Measurements from ENCODE around the gene ALDH1A3. TPM values are rescaled to one million over a fixed set of nuclear protein-coding genes. Genes with fewer than 3 reads are reported as not detected.

Gene ALDH1A3
- not detected in 2 replicates for total RNA-seq

DNA sequence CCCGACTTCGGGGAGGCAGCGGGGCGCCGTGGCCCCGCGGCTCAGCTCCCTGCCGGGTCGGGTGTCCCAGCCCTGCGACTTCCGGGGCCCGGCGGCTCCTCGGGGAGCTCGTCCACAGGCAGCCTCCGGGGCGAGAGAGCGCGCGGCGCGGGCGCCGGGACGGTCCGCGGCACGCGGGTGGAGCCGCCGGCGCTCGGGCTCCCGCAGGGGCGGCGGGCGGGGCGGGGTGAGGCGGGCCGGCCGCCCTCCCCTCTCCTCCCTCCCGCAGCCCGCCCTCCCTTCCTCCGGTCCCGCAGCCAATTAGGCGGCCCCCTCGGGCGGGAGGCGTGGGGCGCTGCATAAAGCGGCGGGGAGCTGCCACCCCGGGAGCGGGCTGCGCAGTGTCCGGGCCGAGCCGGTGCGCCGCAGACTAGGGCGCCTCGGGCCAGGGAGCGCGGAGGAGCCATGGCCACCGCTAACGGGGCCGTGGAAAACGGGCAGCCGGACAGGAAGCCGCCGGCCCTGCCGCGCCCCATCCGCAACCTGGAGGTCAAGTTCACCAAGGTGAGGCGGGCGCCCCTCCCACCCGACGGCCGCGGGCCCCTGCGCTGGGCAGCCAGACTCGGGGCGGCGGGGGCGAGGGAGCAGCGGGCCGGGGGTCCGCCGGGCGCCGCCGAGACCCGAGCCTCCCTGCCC is at the start of gene ALDH1A3:
TSS of gene ALDH1A3 (plus strand) at position 368 of the 675 bp plus-strand sequence. CDS start at position 445, 77 bp downstream.
- intact Hi-C loops (cut with micrococcal nuclease), result no loop called here
- Mint-ChIP-seq H3K27me3 (ENCODE audit: low read depth) (peaks cover 81% of the 10 kb centered on the region), H3K9me3 (no peaks in the 10 kb centered on the region), H3K27ac (no peak within 1 kb of the TSS), H3K4me1 (ENCODE audit: low read depth) (peaks cover 2% of the 10 kb centered on the region), H3K36me3 (ENCODE audit: low read depth) (no peaks in the 10 kb centered on the region), H3K4me3 (ENCODE audit: low read depth) (peak within 1 kb of the TSS; percentile 35)
- no peak for DNase-seq (ENCODE audit: low spot score)

DNA sequence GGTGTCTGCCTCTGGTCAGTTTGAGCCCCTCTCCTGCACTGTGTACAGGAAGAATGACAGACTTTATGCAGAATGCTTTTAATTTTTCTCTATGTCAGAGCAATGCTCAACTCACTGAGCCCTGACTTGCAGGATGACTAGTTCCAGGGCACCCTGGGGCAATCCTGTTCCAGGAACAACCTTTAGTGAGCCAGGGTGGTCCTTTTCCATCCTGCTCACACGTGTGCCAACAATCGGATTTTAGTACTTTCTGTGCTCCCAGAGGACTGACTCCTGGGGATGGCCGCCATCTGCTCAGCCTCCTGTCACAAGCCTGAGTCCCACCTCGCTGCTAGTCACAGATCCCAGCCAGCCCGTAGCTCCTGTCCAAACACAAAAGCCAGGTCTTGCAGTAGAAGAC is 48.2 kb upstream of the ALDH1A3 start:
- intact Hi-C loops (cut with micrococcal nuclease), result no loop called here
- H3K4me1 Mint-ChIP-seq (ENCODE audit: low read depth), result peaks cover 2% of the 10 kb centered on the region
- no peaks in the 10 kb centered on the region for H3K36me3 Mint-ChIP-seq (ENCODE audit: low read depth)

DNA sequence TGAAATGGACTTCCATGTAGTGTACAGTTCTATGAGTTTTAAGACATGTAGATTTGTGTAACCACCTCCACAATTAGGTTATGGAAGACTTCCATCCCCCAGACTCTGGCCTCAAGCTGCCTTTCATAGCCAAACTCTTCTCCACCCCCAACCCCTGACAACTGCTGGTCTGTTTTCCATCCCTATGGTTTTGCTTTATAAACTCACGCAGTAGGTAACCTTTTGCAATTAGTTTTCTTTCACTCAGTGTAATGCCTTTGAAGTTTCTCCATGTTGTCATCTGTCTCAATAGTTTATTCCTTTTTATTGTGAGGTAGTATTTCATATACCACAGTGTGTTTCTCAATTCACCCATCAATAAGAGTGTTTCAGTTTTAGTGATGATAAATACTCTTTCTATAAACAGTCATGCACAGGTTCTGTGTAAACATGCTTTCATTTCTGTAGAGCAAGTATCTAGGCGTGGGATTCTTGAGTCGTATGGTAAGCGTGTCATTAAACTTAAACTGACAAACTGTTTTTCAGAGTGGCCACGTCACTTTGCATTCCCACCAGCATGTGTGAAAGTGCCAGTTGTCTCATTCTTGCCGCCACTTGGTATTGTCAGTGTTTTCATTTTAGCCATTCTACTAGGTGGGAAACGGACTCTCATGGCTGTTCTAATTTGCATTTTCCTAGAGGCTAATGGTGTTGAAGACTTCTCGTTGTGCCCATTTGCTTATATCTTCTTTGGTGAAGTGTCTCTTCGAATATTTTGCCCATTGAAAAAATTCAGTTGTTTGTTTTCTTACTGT is 47.3 kb upstream of the ALDH1A3 start:
- no peaks in the 10 kb centered on the region for H3K9me3 Mint-ChIP-seq
- no peaks in the 10 kb centered on the region for H3K36me3 Mint-ChIP-seq (ENCODE audit: low read depth)
- H3K4me1 Mint-ChIP-seq (ENCODE audit: low read depth), result peaks cover 2% of the 10 kb centered on the region
- no peak overlapping the region for H3K4me3 Mint-ChIP-seq (ENCODE audit: low read depth)
- intact Hi-C loops (cut with micrococcal nuclease), result no loop called here
- DNase-seq (ENCODE audit: low spot score), result no peak
- peaks cover 7% of the 10 kb centered on the region for H3K27me3 Mint-ChIP-seq (ENCODE audit: low read depth)
- no peak overlapping the region for H3K27ac Mint-ChIP-seq

More for the DNA sequence above, 48.2 kb upstream of the ALDH1A3 start:
- H3K27ac Mint-ChIP-seq, result no peak overlapping the region
- H3K9me3 Mint-ChIP-seq, result no peaks in the 10 kb centered on the region
- no peak for DNase-seq (ENCODE audit: low spot score)
- H3K4me3 Mint-ChIP-seq (ENCODE audit: low read depth), result no peak overlapping the region
- peaks cover 8% of the 10 kb centered on the region for H3K27me3 Mint-ChIP-seq (ENCODE audit: low read depth)

DNA sequence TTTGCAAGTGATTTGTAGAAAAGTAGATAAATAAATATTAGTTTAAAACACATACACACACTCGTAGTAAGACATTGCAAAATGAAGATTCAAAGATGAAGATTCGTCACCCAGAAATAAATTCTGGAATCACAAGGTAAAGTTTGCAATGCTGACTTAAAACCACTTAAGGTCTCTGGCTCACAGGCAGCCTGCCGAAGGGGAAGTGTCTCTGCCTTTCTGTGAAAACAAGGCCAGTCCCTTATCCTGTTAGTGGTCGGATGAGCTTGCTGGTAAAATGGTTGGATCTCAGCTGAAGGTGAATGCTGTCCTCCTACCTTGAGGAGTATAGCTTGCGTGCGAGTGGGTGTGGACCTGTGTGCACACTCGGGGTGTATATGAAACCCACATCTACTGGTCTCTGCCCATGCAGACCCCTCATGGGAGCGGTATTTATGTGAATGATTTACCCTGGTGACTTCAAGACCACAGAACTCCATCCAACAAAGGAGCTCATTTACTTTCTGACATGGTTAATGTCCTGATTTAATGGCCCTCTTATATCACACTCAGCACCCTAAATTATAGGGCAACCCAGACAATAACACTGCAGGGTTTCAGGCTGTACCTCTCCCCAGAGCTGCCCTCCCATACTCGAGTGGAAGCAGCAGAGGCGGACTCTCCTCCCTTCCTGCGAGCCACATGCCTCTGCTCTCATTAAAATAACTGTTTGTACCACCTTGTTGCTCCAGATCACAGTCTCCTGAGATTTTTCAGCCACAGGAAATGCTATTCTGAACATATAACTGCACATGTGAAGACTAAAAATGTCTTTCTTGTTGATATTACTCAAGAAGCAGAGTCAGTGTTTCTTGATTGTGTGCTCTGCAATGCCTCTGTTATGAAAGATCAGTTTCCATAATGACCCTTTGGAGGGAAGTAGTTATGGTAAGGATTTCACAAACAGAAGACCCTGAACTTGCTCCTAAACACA is 45.9 kb upstream of the ALDH1A3 start:
- peaks cover 2% of the 10 kb centered on the region for H3K4me1 Mint-ChIP-seq (ENCODE audit: low read depth)
- H3K36me3 Mint-ChIP-seq (ENCODE audit: low read depth), result no peaks in the 10 kb centered on the region
- peaks cover 2% of the 10 kb centered on the region for H3K27me3 Mint-ChIP-seq (ENCODE audit: low read depth)
- no peak overlapping the region for H3K4me3 Mint-ChIP-seq (ENCODE audit: low read depth)
- DNase-seq (ENCODE audit: low spot score), result no peak
- H3K27ac Mint-ChIP-seq, result no peak overlapping the region
- intact Hi-C loops (cut with micrococcal nuclease), result no loop called here
- H3K9me3 Mint-ChIP-seq, result no peaks in the 10 kb centered on the region

DNA sequence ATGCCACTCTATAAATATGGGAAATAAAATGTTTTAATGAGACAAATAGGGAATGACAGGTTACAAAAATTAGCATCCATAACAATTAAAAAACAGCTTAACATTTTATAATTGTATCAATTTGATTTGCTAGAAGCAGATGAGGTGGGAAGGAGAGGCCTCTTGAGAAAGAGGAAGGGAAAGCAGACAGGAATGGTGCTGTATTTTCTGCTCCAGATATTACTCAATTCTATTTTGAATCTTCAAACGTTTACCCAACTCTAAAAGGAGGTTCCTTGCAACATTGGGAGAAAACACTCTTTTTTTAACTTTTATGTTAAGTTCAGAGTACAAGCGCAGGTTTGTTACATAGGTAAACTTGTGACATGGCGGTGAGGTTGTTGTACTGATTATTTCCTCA is 44.9 kb upstream of the ALDH1A3 start:
- Mint-ChIP-seq H3K36me3 (ENCODE audit: low read depth) (no peaks in the 10 kb centered on the region), H3K27me3 (ENCODE audit: low read depth) (peaks cover 2% of the 10 kb centered on the region), H3K9me3 (no peaks in the 10 kb centered on the region), H3K4me3 (ENCODE audit: low read depth) (no peak overlapping the region), H3K4me1 (ENCODE audit: low read depth) (peaks cover 2% of the 10 kb centered on the region), H3K27ac (no peak overlapping the region)
- intact Hi-C loops (cut with micrococcal nuclease), result no loop called here
- DNase-seq (ENCODE audit: low spot score), result no peak

DNA sequence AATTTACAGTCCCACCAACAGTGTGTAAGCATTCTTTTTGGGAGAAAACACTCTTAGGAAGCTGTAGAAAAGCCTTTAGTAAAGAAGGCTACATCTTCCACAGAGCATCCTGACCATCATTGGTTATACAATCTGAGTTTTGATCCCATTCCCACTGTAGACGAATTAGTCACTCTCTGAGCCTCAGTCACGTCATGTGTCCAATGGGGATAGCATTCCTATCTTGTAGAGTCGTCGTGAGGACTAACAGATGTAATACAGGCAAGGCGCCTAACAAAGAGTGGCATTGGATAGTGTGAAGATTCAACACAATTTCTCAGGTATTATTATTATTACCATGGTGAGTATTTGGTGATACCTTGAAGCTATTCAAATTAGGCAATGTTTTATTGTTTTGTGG is 44.0 kb upstream of the ALDH1A3 start:
- H3K4me3 Mint-ChIP-seq (ENCODE audit: low read depth), result no peak overlapping the region
- DNase-seq (ENCODE audit: low spot score), result no peak
- intact Hi-C loops (cut with micrococcal nuclease), result no loop called here
- no peaks in the 10 kb centered on the region for H3K36me3 Mint-ChIP-seq (ENCODE audit: low read depth)
- no peaks in the 10 kb centered on the region for H3K9me3 Mint-ChIP-seq
- peaks cover 2% of the 10 kb centered on the region for H3K4me1 Mint-ChIP-seq (ENCODE audit: low read depth)
- no peak overlapping the region for H3K27ac Mint-ChIP-seq
- H3K27me3 Mint-ChIP-seq (ENCODE audit: low read depth), result peaks cover 6% of the 10 kb centered on the region

DNA sequence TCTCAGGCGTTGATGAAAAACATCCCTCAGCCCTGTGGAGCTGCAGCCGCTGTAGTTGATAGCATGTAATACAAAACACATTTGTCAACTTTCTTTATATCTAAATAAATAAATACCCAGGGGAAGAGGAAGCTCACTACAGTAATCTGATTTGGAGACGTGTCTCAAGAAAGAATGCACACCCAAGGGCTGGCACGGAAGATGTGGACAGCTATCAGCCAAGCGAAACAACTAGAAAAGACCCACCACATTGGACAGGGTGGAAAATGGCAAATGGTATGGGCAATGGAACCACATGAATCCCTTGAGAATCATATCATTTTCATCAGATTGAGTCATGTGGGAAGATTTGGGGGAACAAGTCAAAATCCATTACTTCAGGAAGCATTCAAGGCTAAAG is 43.1 kb upstream of the ALDH1A3 start:
- no peak overlapping the region for H3K27ac Mint-ChIP-seq
- H3K27me3 Mint-ChIP-seq (ENCODE audit: low read depth), result peaks cover 6% of the 10 kb centered on the region
- intact Hi-C loops (cut with micrococcal nuclease), result no loop called here

DNA sequence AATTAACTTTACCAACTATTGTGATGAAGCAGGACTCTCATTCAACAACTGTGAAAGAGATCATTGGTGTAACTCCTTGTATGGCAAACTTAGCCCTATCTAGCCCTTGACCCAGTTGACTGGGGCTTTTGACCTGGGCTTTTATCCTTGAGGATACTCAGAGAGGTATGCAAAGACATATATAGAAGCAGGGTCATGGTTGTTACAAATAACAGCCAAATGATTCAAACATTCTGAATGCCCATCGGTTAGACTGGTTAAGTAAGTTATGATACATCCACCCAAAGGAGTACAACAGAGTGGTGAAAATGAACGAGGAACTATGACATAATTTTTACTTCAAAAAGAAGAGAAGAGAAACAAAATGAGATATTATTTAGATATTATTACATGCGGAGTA is 38.2 kb upstream of the ALDH1A3 start:
- no peaks in the 10 kb centered on the region for H3K4me1 Mint-ChIP-seq (ENCODE audit: low read depth)
- no peak overlapping the region for H3K4me3 Mint-ChIP-seq (ENCODE audit: low read depth)
- no peaks in the 10 kb centered on the region for H3K9me3 Mint-ChIP-seq
- intact Hi-C loops (cut with micrococcal nuclease), result no loop called here
- H3K36me3 Mint-ChIP-seq (ENCODE audit: low read depth), result no peaks in the 10 kb centered on the region
- H3K27ac Mint-ChIP-seq, result no peak overlapping the region
- DNase-seq (ENCODE audit: low spot score), result no peak
- H3K27me3 Mint-ChIP-seq (ENCODE audit: low read depth), result peaks cover 7% of the 10 kb centered on the region

More for the DNA sequence above, 43.1 kb upstream of the ALDH1A3 start:
- peaks cover 2% of the 10 kb centered on the region for H3K4me1 Mint-ChIP-seq (ENCODE audit: low read depth)
- H3K4me3 Mint-ChIP-seq (ENCODE audit: low read depth), result no peak overlapping the region
- no peak for DNase-seq (ENCODE audit: low spot score)
- no peaks in the 10 kb centered on the region for H3K36me3 Mint-ChIP-seq (ENCODE audit: low read depth)
- no peaks in the 10 kb centered on the region for H3K9me3 Mint-ChIP-seq

DNA sequence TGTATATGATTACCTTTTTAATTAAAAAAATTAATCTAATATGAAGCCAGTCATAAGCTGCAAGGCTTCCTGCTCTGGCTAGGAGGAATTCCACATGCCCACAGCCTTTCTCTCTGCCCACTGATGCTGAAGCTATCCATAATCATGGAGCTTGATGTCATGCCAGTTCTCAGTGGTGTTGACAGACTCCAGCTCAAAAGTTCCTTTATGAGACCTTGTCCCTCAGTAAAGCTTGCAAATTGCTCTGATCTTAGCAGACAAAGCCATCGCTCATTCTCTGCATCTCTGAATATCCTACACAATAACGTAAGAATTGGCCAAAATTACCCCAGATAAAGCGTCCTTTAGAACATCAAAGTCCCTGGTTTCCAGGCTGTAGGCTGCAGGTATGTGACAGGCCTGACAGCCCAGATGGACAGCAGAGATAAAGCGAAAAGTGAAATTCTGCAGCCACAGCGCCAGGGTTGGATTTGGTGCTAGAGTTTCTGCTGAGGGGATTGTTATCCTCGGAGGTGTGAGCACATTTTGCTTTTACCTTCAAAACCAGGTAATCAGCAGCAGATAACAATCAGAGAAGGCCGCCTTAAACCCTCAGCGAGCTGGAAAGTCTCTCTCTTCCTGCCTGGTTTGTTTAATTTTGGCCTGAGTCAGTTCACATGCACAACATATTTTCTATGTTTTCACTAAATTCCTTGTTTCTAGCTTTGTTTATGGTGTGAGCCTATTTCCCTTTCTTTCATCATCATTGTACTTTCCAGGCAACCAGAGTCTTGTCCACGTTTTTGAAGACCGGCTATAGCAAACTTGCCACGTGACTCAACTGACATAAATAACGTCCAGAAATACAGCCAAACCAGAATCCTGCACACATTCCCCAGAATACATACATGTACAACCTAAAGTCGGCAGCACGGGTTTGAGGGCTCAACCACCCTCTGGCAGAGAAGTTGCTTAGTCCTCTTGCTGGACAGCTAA is 36.6 kb upstream of the ALDH1A3 start:
- Mint-ChIP-seq H3K9me3 (no peaks in the 10 kb centered on the region), H3K4me1 (ENCODE audit: low read depth) (no peaks in the 10 kb centered on the region), H3K27ac (no peak overlapping the region), H3K4me3 (ENCODE audit: low read depth) (no peak overlapping the region), H3K36me3 (ENCODE audit: low read depth) (no peaks in the 10 kb centered on the region), H3K27me3 (ENCODE audit: low read depth) (peaks cover 20% of the 10 kb centered on the region)
- no peak for DNase-seq (ENCODE audit: low spot score)
- intact Hi-C loops (cut with micrococcal nuclease), result no loop called here

DNA sequence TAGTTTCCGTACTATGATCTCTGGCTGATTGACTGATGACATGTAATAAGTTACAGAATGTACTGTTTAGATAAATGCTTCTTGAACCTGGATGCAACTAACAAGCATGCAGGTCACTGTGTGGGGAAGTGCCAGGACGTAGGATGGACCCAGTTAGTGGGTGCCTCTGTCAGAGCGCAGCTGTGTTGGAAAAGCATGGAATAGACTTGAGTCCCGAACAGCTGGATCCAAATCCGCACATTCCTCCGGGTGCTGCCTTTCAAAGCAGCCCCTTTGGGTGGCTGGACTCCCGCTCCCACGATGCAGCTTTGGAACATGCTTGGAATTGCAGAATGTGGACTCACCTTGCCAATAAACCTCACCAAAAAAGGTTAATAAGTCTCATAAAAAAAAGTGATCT is 35.5 kb upstream of the ALDH1A3 start:
- no peaks in the 10 kb centered on the region for H3K36me3 Mint-ChIP-seq (ENCODE audit: low read depth)
- intact Hi-C loops (cut with micrococcal nuclease), result no loop called here
- H3K27me3 Mint-ChIP-seq (ENCODE audit: low read depth), result peaks cover 24% of the 10 kb centered on the region
- H3K4me1 Mint-ChIP-seq (ENCODE audit: low read depth), result peaks cover 2% of the 10 kb centered on the region
- no peak for DNase-seq (ENCODE audit: low spot score)
- H3K9me3 Mint-ChIP-seq, result no peaks in the 10 kb centered on the region
- no peak overlapping the region for H3K27ac Mint-ChIP-seq
- H3K4me3 Mint-ChIP-seq (ENCODE audit: low read depth), result no peak overlapping the region

DNA sequence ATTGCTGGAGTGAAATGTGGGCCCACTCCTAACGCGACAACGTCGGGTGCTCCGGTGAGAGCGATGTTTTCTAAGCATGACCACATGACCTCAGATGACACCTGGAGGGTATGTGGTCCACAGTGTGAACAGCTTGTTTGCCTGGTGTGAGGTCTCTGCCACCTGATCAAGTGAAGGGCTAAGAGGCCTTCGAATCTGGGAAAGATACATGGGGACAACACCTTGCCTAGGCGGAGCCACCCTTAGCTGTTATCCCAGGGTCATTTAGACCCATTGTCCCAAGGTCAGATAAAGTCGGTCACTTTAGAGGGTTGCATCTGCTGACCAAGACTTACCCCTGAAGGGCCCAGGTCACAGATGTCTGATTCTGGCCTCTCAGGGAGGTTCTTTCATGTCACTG is 34.9 kb upstream of the ALDH1A3 start:
- Mint-ChIP-seq H3K9me3 (no peaks in the 10 kb centered on the region), H3K27me3 (ENCODE audit: low read depth) (peaks cover 27% of the 10 kb centered on the region), H3K36me3 (ENCODE audit: low read depth) (no peaks in the 10 kb centered on the region), H3K4me3 (ENCODE audit: low read depth) (no peak overlapping the region), H3K27ac (no peak overlapping the region), H3K4me1 (ENCODE audit: low read depth) (peaks cover 5% of the 10 kb centered on the region)
- no peak for DNase-seq (ENCODE audit: low spot score)
- intact Hi-C loops (cut with micrococcal nuclease), result no loop called here

DNA sequence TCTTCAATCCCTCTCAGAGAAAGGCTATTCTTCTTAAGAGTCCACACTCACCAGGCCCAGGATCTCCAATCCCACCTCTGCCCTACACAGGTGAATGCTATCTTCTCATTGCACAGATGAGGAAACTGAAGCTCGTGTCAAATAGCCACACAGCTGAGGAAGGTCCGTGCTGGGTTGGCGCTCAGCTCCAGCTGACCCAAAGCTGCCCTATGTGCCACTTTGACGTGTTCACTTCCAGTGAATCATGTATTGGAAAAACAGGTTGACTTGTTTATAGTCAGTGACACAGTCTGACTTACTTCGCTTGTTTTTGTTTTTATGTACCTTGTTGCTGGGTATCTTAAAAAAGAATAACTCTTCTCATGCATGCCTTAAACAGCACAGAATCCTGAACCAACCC is 32.4 kb upstream of the ALDH1A3 start:
- H3K4me3 Mint-ChIP-seq (ENCODE audit: low read depth), result no peak overlapping the region
- no peak overlapping the region for H3K27ac Mint-ChIP-seq
- intact Hi-C loops (cut with micrococcal nuclease), result no loop called here
- peaks cover 10% of the 10 kb centered on the region for H3K4me1 Mint-ChIP-seq (ENCODE audit: low read depth)
- DNase-seq (ENCODE audit: low spot score), result no peak
- peaks cover 28% of the 10 kb centered on the region for H3K27me3 Mint-ChIP-seq (ENCODE audit: low read depth)
- H3K36me3 Mint-ChIP-seq (ENCODE audit: low read depth), result no peaks in the 10 kb centered on the region
- H3K9me3 Mint-ChIP-seq, result no peaks in the 10 kb centered on the region
